HG03469 (cell line): ENCODE results near the gene SETD9.
A peak's percentile ranks its signal among the peaks of the same experiment; 100 is the strongest.

Experiments
- ATAC-seq: cut with Tn5 transposase; IDR thresholded peaks from one replicate; pipeline ENCODE4 v1.9.1; 2021; ENCODE audit warnings: mild to moderate bottlenecking, moderate library complexity, moderate number of reproducible peaks; ENCODE audit not compliant: unreplicated experiment

The SETD9 gene

GRCh38 chr5:56934325-56934724, 24.9 kb downstream of the SETD9 start:
- no peak for ATAC-seq

DNA sequence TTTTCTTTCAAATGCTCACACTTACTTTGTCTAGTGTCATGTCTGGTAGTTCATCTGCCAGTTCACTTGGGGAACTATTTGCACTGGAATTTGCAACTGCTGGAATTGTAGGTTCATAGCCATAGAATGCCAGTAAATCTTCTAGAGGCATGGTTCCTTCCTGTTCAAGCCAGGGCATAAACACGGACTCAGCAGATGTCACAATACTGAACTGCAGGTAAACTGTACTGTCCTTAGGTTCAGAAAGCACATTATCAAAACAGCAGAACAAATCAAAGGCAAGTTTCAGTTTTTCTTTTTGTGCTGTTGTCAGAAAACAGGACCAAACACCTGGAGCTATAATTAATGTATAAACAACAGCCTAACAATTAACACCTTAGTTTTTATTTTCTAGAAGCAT, 29.5 kb downstream of the SETD9 start:
- ATAC-seq: no peak

DNA sequence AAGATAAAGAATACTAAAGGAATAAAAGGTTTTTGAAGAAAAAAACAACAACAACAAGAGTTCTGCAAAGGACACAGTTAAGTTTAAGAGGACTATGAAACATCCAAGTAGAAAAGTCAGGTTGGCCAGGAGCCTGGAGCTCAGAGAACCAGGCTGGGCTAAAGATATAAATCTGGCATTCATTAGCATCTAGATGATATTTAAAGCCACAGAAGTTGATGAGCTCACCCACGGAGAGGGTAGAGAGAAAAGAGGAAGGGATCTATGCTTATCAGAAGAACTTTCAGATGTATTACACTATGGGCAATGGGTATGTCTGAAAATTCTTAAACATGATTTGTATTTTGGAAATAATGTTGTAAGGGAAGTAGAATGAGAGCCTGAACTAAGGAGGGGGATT, 32.6 kb downstream of the SETD9 start:
- no peak for ATAC-seq

DNA sequence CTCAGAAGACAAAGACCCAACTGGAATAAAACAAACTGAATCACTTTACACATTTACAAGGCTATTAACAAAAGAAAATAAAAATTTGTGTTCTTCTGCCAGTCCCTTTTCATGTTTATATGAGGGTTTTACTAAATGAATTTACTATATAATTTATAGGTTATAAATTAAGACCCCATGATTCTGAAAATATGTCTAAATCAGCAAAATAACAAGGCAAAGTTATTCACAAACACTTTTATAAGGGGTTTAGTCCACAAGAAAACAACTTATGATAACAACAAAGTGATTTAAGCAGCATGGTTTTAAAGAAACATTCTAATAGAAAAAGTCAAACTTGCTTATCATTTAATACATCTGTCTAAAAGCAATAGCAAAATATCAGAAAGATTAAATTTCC, 37.7 kb downstream of the SETD9 start:
- ATAC-seq: no peak

- peak; percentile 29 for ATAC-seq
Observed at GRCh38 chr5:56950626-56951125, 41.3 kb downstream of the SETD9 start.

DNA sequence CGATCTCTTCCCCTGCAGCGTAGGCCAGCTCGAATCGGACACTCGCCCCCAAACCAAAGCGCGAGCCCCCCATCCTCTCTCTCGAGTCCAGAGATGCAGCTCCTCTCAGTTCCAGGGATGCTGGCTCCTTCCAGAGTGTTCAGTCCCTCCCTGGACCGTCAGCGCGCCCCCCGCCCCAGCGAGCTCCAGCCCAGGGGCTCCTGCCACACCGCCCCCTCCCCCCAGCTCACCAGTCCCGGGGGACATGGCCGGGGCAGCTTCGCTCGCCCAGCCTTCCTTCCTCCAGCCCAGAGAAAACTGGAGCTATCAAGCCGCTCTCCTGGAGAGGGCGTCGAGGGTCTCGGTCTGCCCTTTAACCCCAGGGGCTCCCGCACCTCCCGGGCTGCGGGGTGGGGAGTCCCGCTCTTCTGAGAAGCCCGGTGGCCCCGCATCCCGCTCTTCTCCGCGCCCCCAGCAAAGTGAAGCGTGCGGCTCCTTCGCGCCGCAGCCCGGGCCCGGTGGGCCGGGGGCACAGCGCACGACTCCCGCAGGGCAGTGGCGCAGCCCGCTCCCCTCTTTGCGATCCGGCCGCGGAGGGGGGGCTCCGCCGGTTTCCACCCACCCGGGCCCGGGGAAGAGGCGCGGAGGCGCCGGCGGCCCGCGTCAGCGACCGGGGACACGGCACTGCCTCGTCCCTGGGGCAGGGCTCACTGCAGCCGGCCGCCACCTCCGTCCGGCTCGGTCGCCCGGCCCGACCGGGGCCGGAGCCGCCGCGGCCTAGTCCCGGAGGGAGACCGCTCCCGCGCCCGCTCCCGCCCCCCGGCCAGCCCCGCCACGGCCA, 41.9 kb downstream of the SETD9 start:
- ATAC-seq: peak; percentile 18

DNA sequence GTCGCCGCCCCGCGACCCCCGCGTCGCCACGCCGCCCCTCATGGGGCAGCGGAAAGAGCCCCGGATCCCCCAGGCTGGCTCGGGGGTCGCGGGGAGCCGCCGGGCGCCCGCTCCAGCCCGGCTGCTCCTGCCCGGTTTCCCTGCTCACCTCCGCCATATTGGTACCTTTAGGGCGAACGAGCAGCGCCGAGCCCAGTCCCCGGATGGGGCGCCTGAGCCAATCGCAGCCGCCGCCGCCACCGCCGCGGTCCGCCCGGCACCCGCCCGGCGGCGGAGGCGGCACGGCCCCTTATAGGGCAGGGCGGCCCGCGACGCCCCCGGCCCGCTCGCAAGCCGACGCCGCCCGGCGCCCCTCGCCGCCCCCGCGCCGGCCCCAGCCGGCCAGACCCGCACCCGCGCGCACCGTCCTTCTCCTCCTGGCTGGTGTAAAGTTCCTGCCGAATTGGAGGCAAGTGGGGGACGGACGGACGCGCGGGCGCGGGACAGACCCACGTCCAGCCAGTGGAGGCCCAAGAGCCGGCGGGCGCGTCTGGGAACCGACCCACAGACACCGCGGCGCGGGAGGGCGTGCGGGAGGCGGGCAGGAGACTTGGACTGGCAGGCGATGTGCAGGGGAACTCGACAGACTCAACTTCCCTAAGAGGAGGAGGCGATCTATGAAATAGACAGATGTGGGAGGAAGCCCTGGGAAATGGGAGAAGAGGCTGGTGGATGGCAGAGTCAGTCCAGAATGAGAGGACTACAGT, 42.7 kb downstream of the SETD9 start, which contains the start of gene MIER3:
TSS of gene MIER3 (minus strand) at position 178 of the 746 bp plus-strand sequence. CDS start at position 157, 21 bp downstream.
- ATAC-seq: peak; percentile 80

DNA sequence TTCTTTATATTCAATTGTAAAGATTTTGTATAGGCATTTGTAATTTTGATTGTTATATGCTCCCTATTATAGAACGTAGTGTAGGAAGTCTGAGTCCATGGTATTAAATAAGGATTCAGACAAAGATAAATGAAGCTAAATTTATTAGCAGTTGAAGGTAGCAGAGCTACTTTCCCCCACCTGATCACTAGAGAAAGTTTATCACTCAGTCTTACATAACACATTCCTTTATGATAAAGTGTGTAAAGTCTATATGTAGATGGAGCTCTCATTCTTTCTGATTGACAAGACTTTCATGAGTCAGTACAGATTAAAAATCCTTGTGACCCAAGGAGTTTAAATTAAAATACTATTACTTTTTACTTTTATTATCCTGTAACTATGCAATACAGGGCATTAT, 44.9 kb downstream of the SETD9 start:
- no peak for ATAC-seq

- no peak for ATAC-seq
Observed at GRCh38 chr5:56958595-56958994, 49.2 kb downstream of the SETD9 start.

DNA sequence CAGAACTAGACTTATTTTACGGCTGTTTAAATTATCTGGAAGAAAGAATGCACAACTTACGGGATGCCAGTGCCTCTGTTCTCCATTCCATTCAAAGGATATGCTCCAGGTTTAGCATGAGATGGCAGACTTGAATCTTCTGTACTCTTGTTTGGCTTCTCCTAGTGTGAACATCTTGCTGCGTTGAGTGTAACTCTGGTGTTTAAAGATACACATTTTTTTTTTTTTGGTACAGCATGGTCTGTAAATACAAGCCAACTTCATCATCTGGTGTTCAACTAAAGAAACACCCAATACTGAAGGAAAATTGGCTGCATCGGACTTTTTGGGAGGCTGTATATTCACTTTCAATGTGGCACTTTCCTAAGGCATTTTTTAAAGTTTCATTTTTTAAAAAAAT, 49.9 kb downstream of the SETD9 start:
- ATAC-seq: no peak

DNA sequence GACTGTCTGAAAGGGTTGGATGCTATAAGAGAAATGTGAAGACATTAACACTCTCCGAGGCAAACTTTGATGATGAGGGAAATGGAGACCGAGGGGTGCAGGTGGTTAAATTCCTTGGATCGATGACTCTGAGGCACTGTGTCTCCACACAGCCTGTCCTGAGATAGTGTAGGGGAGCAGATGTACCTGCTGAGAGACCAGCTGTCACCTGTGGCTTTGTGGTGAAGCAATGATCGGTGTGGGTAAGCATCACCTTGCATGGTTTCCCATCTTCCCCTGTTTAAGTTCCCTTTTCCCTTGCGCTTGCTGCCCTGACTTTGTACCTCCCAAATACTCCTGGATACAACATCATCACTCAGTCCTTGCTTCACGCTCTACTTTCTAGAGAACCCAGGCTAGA, 52.4 kb downstream of the SETD9 start:
- no peak for ATAC-seq

DNA sequence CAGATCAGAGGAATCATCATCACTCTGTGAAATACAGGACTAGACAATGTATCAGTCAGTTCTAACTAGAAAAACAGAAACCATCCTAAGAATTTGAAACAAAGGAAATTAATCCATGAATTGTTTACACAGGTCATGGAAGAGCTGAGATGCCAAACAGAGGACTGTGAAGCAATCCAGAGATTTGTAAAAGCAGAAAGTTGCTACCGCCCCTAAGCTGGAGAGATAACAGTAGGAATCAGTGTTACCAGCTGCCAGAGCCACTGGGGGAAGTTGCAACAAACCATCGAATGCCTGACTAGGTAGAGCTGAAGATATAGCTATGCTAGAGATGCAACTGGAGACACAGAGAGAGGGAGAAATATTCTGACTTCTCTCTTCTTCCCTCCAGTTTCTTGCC, 52.9 kb downstream of the SETD9 start:
- ATAC-seq: no peak

DNA sequence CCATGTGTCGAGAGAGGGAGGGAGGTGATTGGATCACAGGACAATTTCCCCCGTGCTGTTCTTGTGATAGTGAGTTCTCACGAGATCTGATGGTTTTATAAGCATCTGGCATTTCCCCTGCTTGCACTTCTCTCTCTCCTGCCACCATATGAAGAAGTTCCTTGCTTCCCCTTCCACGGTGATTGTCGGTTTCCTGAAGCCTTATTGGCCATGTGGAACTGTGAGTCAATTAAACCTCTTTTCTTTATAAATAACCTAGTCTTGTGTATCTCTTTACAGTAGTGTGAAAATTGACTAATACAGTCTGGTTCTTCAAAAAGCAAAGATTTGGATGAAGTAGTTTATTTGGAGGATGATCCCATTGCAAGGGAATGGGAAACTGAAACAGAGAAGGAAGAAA, 53.9 kb downstream of the SETD9 start:
- no peak for ATAC-seq

DNA sequence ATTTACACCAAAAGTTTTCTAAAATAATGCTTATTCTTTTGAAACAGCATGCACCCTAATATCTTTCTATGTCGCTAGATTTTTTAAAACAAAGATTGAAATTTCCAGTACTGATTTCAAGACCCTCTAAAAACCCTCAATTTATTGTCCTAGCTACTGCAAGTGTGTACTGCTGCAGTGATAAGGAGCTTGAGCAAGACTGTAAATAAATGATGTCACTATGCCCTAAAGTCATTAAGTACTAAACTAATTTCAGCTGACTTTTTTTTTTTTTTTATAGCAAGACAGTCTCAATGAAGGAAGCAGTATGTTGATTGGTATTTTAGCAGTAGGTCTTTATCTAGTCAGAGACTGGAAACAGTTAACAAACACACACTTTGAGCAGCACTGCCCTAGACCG, 54.8 kb downstream of the SETD9 start:
- no peak for ATAC-seq
